ENCODE results near the gene LRRC9. TPM values are rescaled to one million over a fixed set of nuclear protein-coding genes. Genes with fewer than 3 reads are reported as not detected.
A peak's percentile ranks its signal among the peaks of the same experiment; 100 is the strongest.

LRRC9 gene
- total RNA-seq, 4 donors from 2014 or later, result under 0.01 to 0.11 TPM; not detected in 2

- Histone ChIP-seq H3K27me3 (no peaks in the 10 kb centered on the region), H3K27ac (peak overlapping the region; percentile 93 to 99 (median 98)), H3K36me3 (no peaks in the 10 kb centered on the region), H3K4me1 (peaks cover 18 to 27% of the 10 kb centered on the region in 2 donors), H3K9me3 (no peaks in the 10 kb centered on the region), H3K4me3 (replicated peaks in 1 of 3) (peak overlapping the region; percentile 5 to 81 (median 55))
- intact Hi-C loops (cut with DNase I), result loop anchor here (5.0 to 10.0 kb wide), 2 partner anchors 71 to 154 kb away; partner anchors contain the start of gene PPM1A
- 9 to 11% methylated on average over 16 of the region's 16 CpGs for WGBS, 2 donors
- peak; percentile 62 to 67 for DNase-seq
- TF ChIP-seq, protein P1, sequence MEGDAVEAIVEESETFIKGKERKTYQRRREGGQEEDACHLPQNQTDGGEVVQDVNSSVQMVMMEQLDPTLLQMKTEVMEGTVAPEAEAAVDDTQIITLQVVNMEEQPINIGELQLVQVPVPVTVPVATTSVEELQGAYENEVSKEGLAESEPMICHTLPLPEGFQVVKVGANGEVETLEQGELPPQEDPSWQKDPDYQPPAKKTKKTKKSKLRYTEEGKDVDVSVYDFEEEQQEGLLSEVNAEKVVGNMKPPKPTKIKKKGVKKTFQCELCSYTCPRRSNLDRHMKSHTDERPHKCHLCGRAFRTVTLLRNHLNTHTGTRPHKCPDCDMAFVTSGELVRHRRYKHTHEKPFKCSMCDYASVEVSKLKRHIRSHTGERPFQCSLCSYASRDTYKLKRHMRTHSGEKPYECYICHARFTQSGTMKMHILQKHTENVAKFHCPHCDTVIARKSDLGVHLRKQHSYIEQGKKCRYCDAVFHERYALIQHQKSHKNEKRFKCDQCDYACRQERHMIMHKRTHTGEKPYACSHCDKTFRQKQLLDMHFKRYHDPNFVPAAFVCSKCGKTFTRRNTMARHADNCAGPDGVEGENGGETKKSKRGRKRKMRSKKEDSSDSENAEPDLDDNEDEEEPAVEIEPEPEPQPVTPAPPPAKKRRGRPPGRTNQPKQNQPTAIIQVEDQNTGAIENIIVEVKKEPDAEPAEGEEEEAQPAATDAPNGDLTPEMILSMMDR (IDR thresholded peaks at IDR 0.05), result no peak
- TF ChIP-seq POLR2A (IDR thresholded peaks at IDR 0.05), result no peak
Measured at GRCh38 chr14:60090864-60091519, 171.0 kb downstream of the LRRC9 start.

DNA sequence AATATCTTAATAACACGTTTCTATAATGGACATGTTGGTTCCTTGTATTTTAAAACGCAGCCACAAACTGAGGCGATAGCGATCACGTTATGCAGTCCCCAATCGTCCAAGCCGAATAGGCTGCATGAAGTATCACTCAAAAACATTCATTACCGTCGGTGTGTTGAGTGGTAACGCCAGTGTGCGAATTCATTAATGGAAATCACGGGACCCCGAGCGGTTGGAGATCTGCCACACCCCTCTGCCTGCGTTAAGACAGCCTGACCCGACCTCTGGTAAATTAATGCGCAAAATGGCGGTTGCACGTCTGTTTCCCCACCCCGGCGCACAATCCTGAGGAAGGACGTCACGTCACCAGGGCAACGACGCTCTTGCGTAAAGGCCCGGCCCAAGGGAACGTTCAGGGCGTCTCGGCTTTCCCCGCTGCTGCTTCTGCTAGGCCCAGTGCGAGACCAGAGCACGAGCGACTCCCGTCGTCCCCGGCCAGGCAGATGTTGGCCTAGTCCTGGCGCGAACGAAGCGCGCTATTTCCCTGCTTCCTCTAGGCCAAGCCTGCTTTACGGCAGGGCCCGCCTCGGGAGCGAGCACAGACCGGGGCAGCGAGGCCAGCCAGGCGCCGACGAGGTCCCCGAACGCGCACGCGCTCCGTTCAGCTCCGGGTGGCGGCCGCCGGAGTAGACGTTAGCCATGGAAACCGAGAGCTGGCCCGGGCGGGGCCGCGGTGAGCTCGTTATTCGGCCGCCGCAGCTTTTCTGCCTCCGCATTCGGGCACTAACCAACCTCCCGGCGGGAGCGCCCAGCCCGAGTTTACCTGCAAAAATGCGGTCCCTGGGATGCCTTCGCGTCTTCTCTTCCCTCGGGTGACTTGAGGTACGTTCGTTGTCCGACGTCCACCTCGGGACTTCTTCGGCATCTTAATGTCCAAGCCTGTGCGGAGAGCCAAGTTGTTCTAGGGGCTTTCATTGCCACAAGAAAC, 171.9 kb downstream of the LRRC9 start, which contains the start of gene PCNX4:
Gene PCNX4 (plus strand): TSS at position 374 of the 976 bp plus-strand sequence. CDS start 15,716 bp downstream, outside the sequence.
- H3K9me3 ChIP-seq, result no peaks in the 10 kb centered on the region
- intact Hi-C loops (cut with DNase I), result loop anchor here (5.0 to 10.0 kb wide), 2 partner anchors 70 to 153 kb away; partner anchors contain the start of gene PPM1A
- H3K4me3 ChIP-seq (replicated peaks in 1 of 3), result peak within 1 kb of the TSS; percentile 45 to 81 (median 55)
- no peaks in the 10 kb centered on the region for H3K27me3 ChIP-seq
- peaks cover 18 to 27% of the 10 kb centered on the region in 2 donors for H3K4me1 ChIP-seq
- no peaks in the 10 kb centered on the region for H3K36me3 ChIP-seq
- TF ChIP-seq, protein P1 (IDR thresholded peaks at IDR 0.05), result no peak
- peak in 1 of 2 donors; percentile 98 for TF ChIP-seq POLR2A (IDR thresholded peaks at IDR 0.05)
- DNase-seq, result peak; percentile 98
- WGBS, 2 donors, result 0% methylated on average over 43 to 46 of the region's 88 CpGs
- peak within 1 kb of the TSS; percentile 93 to 99 (median 98) for H3K27ac ChIP-seq

GRCh38 chr14:60092526-60092920, 172.6 kb downstream of the LRRC9 start:
- DNase-seq, result peak; percentile 7 to 18
- H3K4me3 ChIP-seq (replicated peaks in 1 of 3), result peak overlapping the region; percentile 45 to 67 (median 55)
- peak overlapping the region; percentile 93 to 99 (median 98) for H3K27ac ChIP-seq
- TF ChIP-seq, protein P1 (IDR thresholded peaks at IDR 0.05), result no peak
- no peak for TF ChIP-seq POLR2A (IDR thresholded peaks at IDR 0.05)
- H3K4me1 ChIP-seq, result peaks cover 18 to 27% of the 10 kb centered on the region in 2 donors
- H3K27me3 ChIP-seq, result no peaks in the 10 kb centered on the region
- no peaks in the 10 kb centered on the region for H3K36me3 ChIP-seq
- intact Hi-C loops (cut with DNase I), result loop anchor here (5.0 to 10.0 kb wide), 2 partner anchors 70 to 152 kb away; partner anchors contain the start of gene PPM1A
- H3K9me3 ChIP-seq, result no peaks in the 10 kb centered on the region
- 0 to 1% methylated on average over 14 of the region's 14 CpGs for WGBS, 2 donors

DNA sequence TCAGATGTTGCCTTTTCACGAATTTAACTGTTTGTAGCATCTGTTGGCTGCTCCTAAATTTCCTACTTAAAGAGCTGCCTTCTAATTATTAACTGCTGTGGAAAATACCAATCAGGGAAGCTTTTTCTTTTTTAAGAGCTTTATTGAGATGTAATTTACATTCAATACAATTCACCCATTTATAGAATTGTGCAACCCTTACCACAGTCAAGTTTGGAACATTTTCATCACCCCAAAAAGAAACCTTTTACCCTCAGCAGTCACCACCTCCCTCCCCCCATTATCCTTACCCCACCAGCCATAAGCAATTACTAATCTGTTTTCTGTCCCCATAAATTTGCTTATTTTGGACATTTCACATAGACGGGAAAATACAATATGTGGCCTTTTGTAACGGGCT, 173.1 kb downstream of the LRRC9 start:
- Histone ChIP-seq H3K36me3 (no peaks in the 10 kb centered on the region), H3K27ac (peak overlapping the region in 2 of 3 donors; percentile 93 to 99), H3K27me3 (no peaks in the 10 kb centered on the region), H3K4me3 (replicated peaks in 1 of 3) (peak overlapping the region in 2 of 3 donors; percentile 55 to 67), H3K4me1 (peaks cover 18 to 27% of the 10 kb centered on the region in 2 donors), H3K9me3 (no peaks in the 10 kb centered on the region)
- no peak for TF ChIP-seq POLR2A (IDR thresholded peaks at IDR 0.05)
- TF ChIP-seq, protein P1 (IDR thresholded peaks at IDR 0.05), result no peak
- 15 to 25% methylated on average over 3 of the region's 3 CpGs for WGBS, 2 donors
- intact Hi-C loops (cut with DNase I), result loop anchor here (5.0 to 10.0 kb wide), 2 partner anchors 69 to 152 kb away; partner anchors contain the start of gene PPM1A
- no peak for DNase-seq
